Calu3 (cell line): Measurements from ENCODE around the gene KIAA0825. TPM values are rescaled to one million over a fixed set of nuclear protein-coding genes. Genes with fewer than 3 reads are reported as not detected.

Experiments
- BruUV-seq: library from RNA; stranded (reverse); fragments of 400-500 nt; replicated peaks from 2 replicates; lab custom pipeline; 2021; lab: Mats Ljungman, UMichigan
- CTCF ChIA-PET: fragments of 300-600 bp; sonication (Branson Sonifier 250); formaldehyde crosslinking; loops from one replicate; lab custom pipeline; 2022; ENCODE audit warnings: antibody characterized with exemption; lab: Charles Lee
- DNase-seq: peaks from one replicate; pipeline ENCODE4 v3.0.0; 2022
- H3K27ac Mint-ChIP-seq: one replicate; pipeline ENCODE4 v1.8.0; 2022; ENCODE audit warnings: mixed read lengths; ENCODE audit not compliant: unreplicated experiment
- H3K27me3 Mint-ChIP-seq: one replicate; pipeline ENCODE4 v1.8.0; 2022; ENCODE audit warnings: mixed read lengths; ENCODE audit not compliant: unreplicated experiment
- H3K36me3 Mint-ChIP-seq: one replicate; pipeline ENCODE4 v1.8.0; 2022; ENCODE audit warnings: mild to moderate bottlenecking, moderate library complexity, mixed read lengths; ENCODE audit not compliant: insufficient read depth, unreplicated experiment
- H3K4me1 Mint-ChIP-seq: one replicate; pipeline ENCODE4 v1.8.0; 2022; ENCODE audit warnings: mild to moderate bottlenecking, low read depth, mixed read lengths; ENCODE audit not compliant: unreplicated experiment
- H3K4me3 Mint-ChIP-seq: one replicate; pipeline ENCODE4 v1.8.0; 2022; ENCODE audit warnings: mild to moderate bottlenecking, low read depth, moderate library complexity, mixed read lengths; ENCODE audit not compliant: unreplicated experiment
- H3K9me3 Mint-ChIP-seq: one replicate; pipeline ENCODE4 v1.8.0; 2022; ENCODE audit warnings: low read depth, mixed read lengths; ENCODE audit not compliant: unreplicated experiment
- intact Hi-C: fragments of 100-400 bp; cut with micrococcal nuclease; formaldehyde crosslinking; loops from one replicate; pipeline ENCODE4 v1.10.0; 2022; ENCODE audit not compliant: unreplicated experiment
- total RNA-seq: library from RNA; stranded (reverse); gene quantifications from 2 replicates; pipeline ENCODE4 v1.2.3, GENCODE V29; 2022
- TF ChIP-seq, protein P1 (sequence below): fragments of 200-600 bp; IDR thresholded peaks from one replicate; pipeline ENCODE4 v1.8.0; 2022; ENCODE audit warnings: antibody characterized with exemption; ENCODE audit not compliant: unreplicated experiment

KIAA0825 gene
- total RNA-seq, 1 experiment from 2014 or later, result 1.9 TPM

- H3K27me3 Mint-ChIP-seq, result no peaks in the 10 kb centered on the region
- TF ChIP-seq, protein P1, sequence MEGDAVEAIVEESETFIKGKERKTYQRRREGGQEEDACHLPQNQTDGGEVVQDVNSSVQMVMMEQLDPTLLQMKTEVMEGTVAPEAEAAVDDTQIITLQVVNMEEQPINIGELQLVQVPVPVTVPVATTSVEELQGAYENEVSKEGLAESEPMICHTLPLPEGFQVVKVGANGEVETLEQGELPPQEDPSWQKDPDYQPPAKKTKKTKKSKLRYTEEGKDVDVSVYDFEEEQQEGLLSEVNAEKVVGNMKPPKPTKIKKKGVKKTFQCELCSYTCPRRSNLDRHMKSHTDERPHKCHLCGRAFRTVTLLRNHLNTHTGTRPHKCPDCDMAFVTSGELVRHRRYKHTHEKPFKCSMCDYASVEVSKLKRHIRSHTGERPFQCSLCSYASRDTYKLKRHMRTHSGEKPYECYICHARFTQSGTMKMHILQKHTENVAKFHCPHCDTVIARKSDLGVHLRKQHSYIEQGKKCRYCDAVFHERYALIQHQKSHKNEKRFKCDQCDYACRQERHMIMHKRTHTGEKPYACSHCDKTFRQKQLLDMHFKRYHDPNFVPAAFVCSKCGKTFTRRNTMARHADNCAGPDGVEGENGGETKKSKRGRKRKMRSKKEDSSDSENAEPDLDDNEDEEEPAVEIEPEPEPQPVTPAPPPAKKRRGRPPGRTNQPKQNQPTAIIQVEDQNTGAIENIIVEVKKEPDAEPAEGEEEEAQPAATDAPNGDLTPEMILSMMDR, result no peak
- intact Hi-C loops, result no loop called here
- H3K4me1 Mint-ChIP-seq, result no peaks in the 10 kb centered on the region
- no peak for DNase-seq
- no peak overlapping the region for H3K4me3 Mint-ChIP-seq
- BruUV-seq, result no TSS peak
- H3K27ac Mint-ChIP-seq, result no peak overlapping the region
- CTCF ChIA-PET, result no interaction called here
- no peaks in the 10 kb centered on the region for H3K9me3 Mint-ChIP-seq
- H3K36me3 Mint-ChIP-seq, result no peaks in the 10 kb centered on the region
Measured at GRCh38 chr5:94310833-94311232, 307.6 kb downstream of the KIAA0825 start.

DNA sequence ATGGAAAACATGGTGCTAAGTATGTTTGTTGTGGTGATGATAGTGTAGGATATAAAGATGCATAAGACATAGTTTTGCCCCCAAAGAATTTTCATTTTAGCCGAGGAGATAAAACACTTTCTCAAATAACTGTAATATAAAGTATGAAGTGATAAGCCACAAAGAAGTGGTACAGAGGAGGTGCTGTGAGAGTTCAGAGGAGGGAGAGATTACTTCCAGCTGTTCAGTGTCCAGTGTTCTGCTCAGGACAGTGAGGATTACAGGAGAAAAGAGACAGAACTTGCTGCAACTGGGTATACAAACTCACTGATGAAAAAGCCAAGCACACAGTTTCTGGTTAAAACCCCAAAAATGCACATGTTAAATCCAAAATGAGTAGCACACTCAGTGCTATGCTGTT, 309.3 kb downstream of the KIAA0825 start:
- Mint-ChIP-seq H3K27me3 (no peaks in the 10 kb centered on the region), H3K36me3 (no peaks in the 10 kb centered on the region), H3K4me1 (no peaks in the 10 kb centered on the region), H3K27ac (no peak overlapping the region), H3K9me3 (no peaks in the 10 kb centered on the region), H3K4me3 (no peak overlapping the region)
- TF ChIP-seq, protein P1, result no peak
- CTCF ChIA-PET, result interaction anchor here (0.6 kb wide), 1 partner anchor 70 kb away, joined by 3 read pairs; no protein-coding TSS in a partner anchor
- DNase-seq, result no peak
- no TSS peak for BruUV-seq
- intact Hi-C loops, result no loop called here

GRCh38 chr5:94308442-94308841, 310.0 kb downstream of the KIAA0825 start:
- CTCF ChIA-PET, result no interaction called here

GRCh38 chr5:94304146-94304545, 314.3 kb downstream of the KIAA0825 start:
- CTCF ChIA-PET, result no interaction called here

More at GRCh38 chr5:94308442-94308841, 310.0 kb downstream of the KIAA0825 start:
- no TSS peak for BruUV-seq
- Mint-ChIP-seq H3K36me3 (no peaks in the 10 kb centered on the region), H3K27ac (no peak overlapping the region), H3K27me3 (no peaks in the 10 kb centered on the region), H3K9me3 (no peaks in the 10 kb centered on the region), H3K4me3 (no peak overlapping the region), H3K4me1 (no peaks in the 10 kb centered on the region)
- no peak for DNase-seq
- TF ChIP-seq, protein P1, result no peak
- intact Hi-C loops, result no loop called here

More at GRCh38 chr5:94304146-94304545, 314.3 kb downstream of the KIAA0825 start:
- H3K9me3 Mint-ChIP-seq, result no peaks in the 10 kb centered on the region
- DNase-seq, result no peak
- H3K4me1 Mint-ChIP-seq, result no peaks in the 10 kb centered on the region
- TF ChIP-seq, protein P1, result no peak
- no peak overlapping the region for H3K4me3 Mint-ChIP-seq
- no peaks in the 10 kb centered on the region for H3K27me3 Mint-ChIP-seq
- H3K27ac Mint-ChIP-seq, result no peak overlapping the region
- no TSS peak for BruUV-seq
- H3K36me3 Mint-ChIP-seq, result no peaks in the 10 kb centered on the region
- intact Hi-C loops, result no loop called here
